ENCODE results near the gene HCN2. TPM values are rescaled to one million over a fixed set of nuclear protein-coding genes. Genes with fewer than 3 reads are reported as not detected.
A peak's percentile ranks its signal among the peaks of the same experiment; 100 is the strongest.

Gene HCN2
- total and polyA plus RNA-seq, 9 of the 15 experiments (the other 6 are each of a cell fraction or from before 2014, with no cell fraction given): 0.29 to 4.2 (median 0.82) TPM; not detected in 2

- no peak for TF ChIP-seq THRB (CRISPR knock-in tag; conservative IDR thresholded peaks at IDR 0.05)
- TF ChIP-seq ZNF699 (CRISPR knock-in tag; IDR thresholded peaks at IDR 0.05; ENCODE audit: insufficient replicate concordance): no peak
- TF ChIP-seq MTA3 (IDR thresholded peaks at IDR 0.05; ENCODE audit: borderline replicate concordance): 0 out of 2 replicates have a peak, but pooled peaks have one; percentile 43
- TF ChIP-seq SMC3 (conservative IDR thresholded peaks at IDR 0.05; ENCODE audit: insufficient read depth, low read depth, low read length): no peak
- TF ChIP-seq RHOXF2B (CRISPR knock-in tag; conservative IDR thresholded peaks at IDR 0.05): no peak
- no peak for TF ChIP-seq ZNF449 (CRISPR knock-in tag; IDR thresholded peaks at IDR 0.05)
- TF ChIP-seq PHF8 (IDR thresholded peaks at IDR 0.05; ENCODE audit: borderline replicate concordance, low read length): peak; percentile 37; the same call in 1 of the 2 replicates
- TF ChIP-seq ID3 (CRISPR knock-in tag; IDR thresholded peaks at IDR 0.05): no peak
- TF ChIP-seq ID3 (tag; IDR thresholded peaks at IDR 0.05): no peak
- peak; percentile 24 to 43 for TF ChIP-seq E2F6 (IDR thresholded peaks at IDR 0.05; ENCODE audit: borderline replicate concordance in 1 of 2, extremely low read depth in 1 of 2, insufficient read depth in 1 of 2, insufficient read length in 1 of 2, low read depth in 1 of 2, low read length in 1 of 2, poor library complexity in 1 of 2, severe bottlenecking in 1 of 2)
- TF ChIP-seq ELF4 (CRISPR knock-in tag; IDR thresholded peaks at IDR 0.05): 0 out of 2 replicates have a peak, but pooled peaks have one; percentile 34
- TF ChIP-seq IFI16 (CRISPR knock-in tag; IDR thresholded peaks at IDR 0.05): no peak
- TF ChIP-seq PKNOX1 (IDR thresholded peaks at IDR 0.05): peak; percentile 31
- peak; percentile 94 for TF ChIP-seq ZBTB7A (IDR thresholded peaks at IDR 0.05; ENCODE audit: borderline replicate concordance, control insufficient read depth, low read depth, low read length)
- no peak for TF ChIP-seq ARID3B (CRISPR knock-in tag; IDR thresholded peaks at IDR 0.05; ENCODE audit: borderline replicate concordance)
Observed at GRCh38 chr19:610801-611480, 21.3 kb downstream of the HCN2 start (continued).
